Vagina (tissue), 2 donors: ENCODE data around the gene RAB21. TPM values are rescaled to one million over a fixed set of nuclear protein-coding genes. Genes with fewer than 3 reads are reported as not detected.

Experiments used
- DNase-seq, 2 donors: peaks; one replicate each; pipeline ENCODE4 v3.0.0-alpha.2; 2017; ENCODE audit errors: extremely low spot score in 2 of 2
- H3K27ac ChIP-seq: fragments of 200-600 bp; sonication (generic); one replicate; pipeline ENCODE4 v1.5.1; 2019
- H3K27me3 ChIP-seq: fragments of 200-600 bp; sonication (generic); one replicate; pipeline ENCODE4 v1.5.1; 2019
- H3K36me3 ChIP-seq, 2 donors: fragments of 200-600 bp; sonication (generic); one replicate each; pipeline ENCODE4 v1.5.1; 2017 to 2019
- H3K4me1 ChIP-seq: fragments of 200-600 bp; sonication (generic); one replicate; pipeline ENCODE4 v1.5.1; 2019
- H3K4me3 ChIP-seq, 2 donors: fragments of 200-600 bp; sonication (generic); 1 replicate in 1 of 2; 2 replicates in 1 of 2; pipeline ENCODE4 v1.5.1; 2016 to 2019
- H3K9me3 ChIP-seq: fragments of 200-600 bp; sonication (generic); one replicate; pipeline ENCODE4 v1.5.1; 2019
- CTCF ChIP-seq, 3 experiments: fragments of 450-650 bp in 2 of 3; fragments of 200-600 bp in 1 of 3; sonication (generic) in 1 of 3; IDR thresholded peaks; one replicate each; pipeline ENCODE4 v1.5.1; 2017 to 2019; ENCODE audit warnings: antibody characterized with exemption in 3 of 3, mild to moderate bottlenecking in 2 of 3, moderate library complexity in 2 of 3
- POLR2A ChIP-seq, 2 donors: fragments of 450-650 bp; IDR thresholded peaks; one replicate each; pipeline ENCODE4 v1.6.1; 2017; ENCODE audit warnings: antibody characterized with exemption in 2 of 2, mild to moderate bottlenecking in 2 of 2, moderate library complexity in 2 of 2
- POLR2AphosphoS5 ChIP-seq, 2 donors: sonication (generic); formaldehyde crosslinking; IDR thresholded peaks; one replicate each; pipeline ENCODE4 v1.9.0; 2017; ENCODE audit warnings: antibody characterized with exemption in 2 of 2, mild to moderate bottlenecking in 2 of 2, low read depth in 1 of 2; ENCODE audit not compliant: insufficient read depth in 1 of 2
- intact Hi-C: fragments of 100-400 bp; cut with DNase I; formaldehyde crosslinking; loops from one replicate; pipeline ENCODE4 v1.15.1; 2023
- total RNA-seq: library from RNA; depleted of rRNA; stranded (reverse); fragments of >200 nt; gene quantifications from one replicate; pipeline ENCODE4 v1.2.3, GENCODE V29; 2016

Gene RAB21
- total RNA-seq, 1 donor from 2014 or later = 21.1 TPM

- no peaks in the 10 kb centered on the region for H3K36me3 ChIP-seq
- H3K9me3 ChIP-seq = no peaks in the 10 kb centered on the region
- H3K27me3 ChIP-seq = no peaks in the 10 kb centered on the region
- no peaks in the 10 kb centered on the region for H3K4me1 ChIP-seq
- H3K4me3 ChIP-seq = no peak overlapping the region
- no peak overlapping the region for H3K27ac ChIP-seq
- DNase-seq = no peak
- intact Hi-C loops = no loop called here
- TF ChIP-seq POLR2AphosphoS5 (IDR thresholded peaks at IDR 0.05; ENCODE audit: insufficient read depth in 1 of 2, low read depth in 1 of 2) (no peak), CTCF (IDR thresholded peaks at IDR 0.05) (no peak), POLR2A (IDR thresholded peaks at IDR 0.05) (no peak)
Observed at GRCh38 chr12:71795901-71796300, 41.2 kb downstream of the RAB21 start.

- no peaks in the 10 kb centered on the region for H3K36me3 ChIP-seq
- H3K27ac ChIP-seq = no peak overlapping the region
- no peaks in the 10 kb centered on the region for H3K9me3 ChIP-seq
- DNase-seq = no peak
- intact Hi-C loops = no loop called here
- H3K4me3 ChIP-seq = no peak overlapping the region
- H3K4me1 ChIP-seq = no peaks in the 10 kb centered on the region
- TF ChIP-seq CTCF (IDR thresholded peaks at IDR 0.05) (no peak), POLR2AphosphoS5 (IDR thresholded peaks at IDR 0.05; ENCODE audit: insufficient read depth in 1 of 2, low read depth in 1 of 2) (no peak)
- H3K27me3 ChIP-seq = no peaks in the 10 kb centered on the region
Observed at GRCh38 chr12:71797531-71797930, 42.9 kb downstream of the RAB21 start.

GRCh38 chr12:71799106-71799505 is 44.4 kb downstream of the RAB21 start:
- no peak overlapping the region for H3K27ac ChIP-seq

GRCh38 chr12:71800177-71800576 is 45.5 kb downstream of the RAB21 start:
- H3K9me3 ChIP-seq = no peaks in the 10 kb centered on the region
- H3K27me3 ChIP-seq = no peaks in the 10 kb centered on the region
- no peaks in the 10 kb centered on the region for H3K4me1 ChIP-seq
- TF ChIP-seq POLR2AphosphoS5 (IDR thresholded peaks at IDR 0.05; ENCODE audit: insufficient read depth in 1 of 2, low read depth in 1 of 2) = no peak
- TF ChIP-seq POLR2A (IDR thresholded peaks at IDR 0.05) = no peak
- no peak for TF ChIP-seq CTCF (IDR thresholded peaks at IDR 0.05)
- H3K36me3 ChIP-seq = no peaks in the 10 kb centered on the region
- H3K4me3 ChIP-seq = no peak overlapping the region
- H3K27ac ChIP-seq = no peak overlapping the region
- no peak for DNase-seq
- intact Hi-C loops = no loop called here

More at GRCh38 chr12:71799106-71799505, 44.4 kb downstream of the RAB21 start:
- intact Hi-C loops = no loop called here
- TF ChIP-seq POLR2AphosphoS5 (IDR thresholded peaks at IDR 0.05; ENCODE audit: insufficient read depth in 1 of 2, low read depth in 1 of 2) = no peak
- TF ChIP-seq CTCF (IDR thresholded peaks at IDR 0.05) = no peak
- no peak for TF ChIP-seq POLR2A (IDR thresholded peaks at IDR 0.05)
- DNase-seq = no peak
- Histone ChIP-seq H3K36me3 (no peaks in the 10 kb centered on the region), H3K4me1 (no peaks in the 10 kb centered on the region), H3K9me3 (no peaks in the 10 kb centered on the region), H3K4me3 (no peak overlapping the region), H3K27me3 (no peaks in the 10 kb centered on the region)

- H3K27ac ChIP-seq = no peak overlapping the region
- intact Hi-C loops = no loop called here
- H3K4me1 ChIP-seq = no peaks in the 10 kb centered on the region
- no peaks in the 10 kb centered on the region for H3K27me3 ChIP-seq
- H3K4me3 ChIP-seq = no peak overlapping the region
- no peaks in the 10 kb centered on the region for H3K36me3 ChIP-seq
- no peak for TF ChIP-seq CTCF (IDR thresholded peaks at IDR 0.05)
- TF ChIP-seq POLR2AphosphoS5 (IDR thresholded peaks at IDR 0.05; ENCODE audit: insufficient read depth in 1 of 2, low read depth in 1 of 2) = no peak
- TF ChIP-seq POLR2A (IDR thresholded peaks at IDR 0.05) = no peak
- no peaks in the 10 kb centered on the region for H3K9me3 ChIP-seq
- DNase-seq = no peak
Observed at GRCh38 chr12:71804505-71804904, 49.8 kb downstream of the RAB21 start.
